OCI-LY3 (cell line): ENCODE data around the gene PPP3CA.
"Not testable (repeated sequence)": the region's sequence is repeated elsewhere in the genome, so short reads cannot be mapped to it uniquely, and the experiment has no call there.

Source experiments
- H2AFZ ChIP-seq: fragments of 200-600, 300-600 bp; shearing (Covaris generic); 2 replicates; pipeline ENCODE4 v1.6.0; 2014; ENCODE audit warnings: antibody characterized with exemption, low read depth, low read length
- H3K27ac ChIP-seq: fragments of 200-600, 300-600 bp; sonication (generic); 2 replicates; pipeline ENCODE4 v1.5.1; 2014; ENCODE audit warnings: mild to moderate bottlenecking, low read length, moderate library complexity, mixed read lengths
- H3K27me3 ChIP-seq: fragments of 200-600, 300-600 bp; sonication (generic); 2 replicates; pipeline ENCODE4 v1.6.1; 2014; ENCODE audit warnings: low read depth, low read length, mixed read lengths
- H3K36me3 ChIP-seq: fragments of 200-600, 300-600 bp; sonication (generic); replicated peaks from 2 replicates; pipeline ENCODE3; 2014; ENCODE audit warnings: low read depth, low read length, mixed read lengths
- H3K4me1 ChIP-seq: fragments of 300-600, 200-600 bp; sonication (generic); 2 replicates; pipeline ENCODE4 v1.6.1; 2014; ENCODE audit warnings: low read length, mixed read lengths
- H3K4me2 ChIP-seq: fragments of 200-600, 300-600 bp; sonication (generic); 2 replicates; pipeline ENCODE4 v1.6.1; 2014; ENCODE audit warnings: low read length, mixed read lengths
- H3K4me3 ChIP-seq: fragments of 300-600, 200-600 bp; sonication (generic); 2 replicates; pipeline ENCODE4 v1.5.1; 2014; ENCODE audit warnings: antibody characterized with exemption, mild to moderate bottlenecking, low read length, moderate library complexity
- H3K79me2 ChIP-seq: fragments of 300-600, 200-600 bp; shearing (Covaris generic); 2 replicates; pipeline ENCODE4 v1.6.1; 2014; ENCODE audit warnings: mild to moderate bottlenecking, low read length, mixed read lengths
- H3K9ac ChIP-seq: fragments of 300-600, 200-600 bp; shearing (Covaris generic); 2 replicates; pipeline ENCODE4 v1.6.0; 2014; ENCODE audit warnings: mild to moderate bottlenecking, low read length, moderate library complexity
- H3K9me3 ChIP-seq: fragments of 200-600, 300-600 bp; shearing (Covaris generic); 2 replicates; pipeline ENCODE4 v1.6.1; 2014; ENCODE audit warnings: low read length, mixed read lengths; ENCODE audit not compliant: insufficient read depth
- H4K20me1 ChIP-seq: fragments of 200-600, 300-600 bp; sonication (generic); 2 replicates; pipeline ENCODE4 v1.6.1; 2016; ENCODE audit warnings: low read length, mixed read lengths; ENCODE audit not compliant: insufficient read depth
- CTCF ChIP-seq: fragments of 200-600, 300-600 bp; sonication (generic); IDR thresholded peaks from 2 replicates; pipeline ENCODE4 v1.5.1; 2014; ENCODE audit warnings: antibody characterized with exemption, low read length, low read depth
- EZH2phosphoT487 ChIP-seq: fragments of 200-600 bp; shearing (Covaris generic); IDR thresholded peaks from 2 replicates; pipeline ENCODE4 v1.6.1; 2018; ENCODE audit warnings: antibody characterized with exemption, mixed run types, low read depth

Gene PPP3CA

DNA sequence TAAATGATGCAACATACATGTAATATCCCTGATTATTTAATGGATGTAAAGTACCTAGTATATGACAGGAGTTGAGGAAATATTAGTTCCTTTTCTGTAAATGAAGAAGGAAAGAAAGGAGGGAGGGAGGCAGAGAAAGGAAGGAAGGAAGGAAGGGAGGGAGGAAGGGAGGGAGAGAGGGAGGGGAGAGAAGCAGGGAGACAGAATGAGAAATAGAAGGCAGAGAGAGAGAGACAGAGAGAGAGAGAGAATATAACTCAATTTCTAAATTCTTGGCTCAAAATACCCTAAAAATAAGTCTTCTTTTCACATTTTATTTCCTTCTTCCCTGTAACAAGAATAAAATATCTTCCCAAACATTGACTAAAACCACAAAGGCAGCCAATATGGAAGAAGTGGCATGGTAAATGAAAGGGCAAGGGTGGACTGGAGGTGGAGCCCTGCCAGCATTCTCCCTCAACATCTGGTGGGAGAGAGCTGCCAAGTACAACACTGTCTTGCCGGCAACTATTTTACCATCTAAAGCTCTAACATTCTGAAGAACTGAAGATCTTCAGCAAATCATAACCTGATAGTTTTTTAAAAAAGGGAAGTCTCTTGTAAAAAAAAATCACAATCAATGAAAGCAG, 245.1 kb downstream of the PPP3CA start:
- Histone ChIP-seq H3K36me3 (no peaks in the 10 kb centered on the region), H3K4me1 (peaks cover 28% of the 10 kb centered on the region), H3K9me3 (no peaks in the 10 kb centered on the region), H3K79me2 (no peaks in the 10 kb centered on the region), H3K27ac (no peak overlapping the region), H3K9ac (no peak overlapping the region), H4K20me1 (peaks cover 11% of the 10 kb centered on the region), H2AFZ (no peak overlapping the region), H3K4me3 (no peak overlapping the region), H3K27me3 (no peaks in the 10 kb centered on the region), H3K4me2 (no peak overlapping the region)
- TF ChIP-seq CTCF (no peak), EZH2phosphoT487 (no peak)

- Histone ChIP-seq H3K27ac (no peak overlapping the region), H3K4me2 (no peak overlapping the region), H3K9ac (no peak overlapping the region), H3K9me3 (no peaks in the 10 kb centered on the region), H2AFZ (no peak overlapping the region), H4K20me1 (peaks cover 11% of the 10 kb centered on the region), H3K27me3 (no peaks in the 10 kb centered on the region), H3K79me2 (no peaks in the 10 kb centered on the region), H3K4me3 (no peak overlapping the region), H3K4me1 (peaks cover 28% of the 10 kb centered on the region), H3K36me3 (no peaks in the 10 kb centered on the region)
- TF ChIP-seq EZH2phosphoT487 (no peak), CTCF (no peak)
Measured at GRCh38 chr4:101101072-101101471, 246.3 kb downstream of the PPP3CA start.

DNA sequence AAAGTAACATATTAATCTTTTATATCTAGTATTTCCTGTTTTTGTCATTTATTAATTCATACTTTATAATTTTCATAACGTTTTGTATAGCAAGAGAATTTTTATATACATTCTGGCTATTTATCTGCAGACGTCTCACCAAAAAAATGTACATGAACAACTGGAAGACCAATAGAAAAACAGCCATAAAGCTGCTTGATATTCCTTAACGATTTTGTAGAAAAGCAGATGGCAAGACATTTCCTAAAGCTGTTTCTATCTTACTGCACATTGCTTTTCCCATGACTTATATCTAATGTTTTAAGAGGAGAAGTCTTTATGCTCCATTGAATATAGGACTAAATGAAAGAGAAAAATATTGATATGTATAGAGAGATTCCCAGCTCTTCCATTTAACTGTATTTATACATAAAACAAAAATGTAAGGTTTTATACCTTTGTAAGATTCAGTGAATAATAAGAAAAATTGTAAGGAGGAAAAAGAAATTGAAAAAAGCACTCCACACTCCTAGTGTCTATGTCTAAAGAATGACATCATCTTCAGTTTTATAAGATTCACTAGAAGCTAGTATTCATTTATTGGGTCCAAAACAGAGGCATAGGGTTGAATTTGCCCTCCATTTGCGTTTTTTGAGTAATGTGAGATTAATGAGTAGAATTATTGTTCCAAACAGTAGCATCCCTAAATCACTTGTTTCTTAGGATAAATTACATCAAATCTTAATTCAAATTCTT, 248.5 kb downstream of the PPP3CA start:
- Histone ChIP-seq H3K9me3 (no peaks in the 10 kb centered on the region), H3K4me3 (no peak overlapping the region), H3K4me2 (no peak overlapping the region), H2AFZ (no peak overlapping the region), H4K20me1 (peaks cover 9% of the 10 kb centered on the region), H3K79me2 (no peaks in the 10 kb centered on the region), H3K9ac (no peak overlapping the region), H3K4me1 (peaks cover 15% of the 10 kb centered on the region), H3K27me3 (no peaks in the 10 kb centered on the region), H3K27ac (no peak overlapping the region), H3K36me3 (no peaks in the 10 kb centered on the region)
- TF ChIP-seq CTCF (no peak), EZH2phosphoT487 (no peak)

DNA sequence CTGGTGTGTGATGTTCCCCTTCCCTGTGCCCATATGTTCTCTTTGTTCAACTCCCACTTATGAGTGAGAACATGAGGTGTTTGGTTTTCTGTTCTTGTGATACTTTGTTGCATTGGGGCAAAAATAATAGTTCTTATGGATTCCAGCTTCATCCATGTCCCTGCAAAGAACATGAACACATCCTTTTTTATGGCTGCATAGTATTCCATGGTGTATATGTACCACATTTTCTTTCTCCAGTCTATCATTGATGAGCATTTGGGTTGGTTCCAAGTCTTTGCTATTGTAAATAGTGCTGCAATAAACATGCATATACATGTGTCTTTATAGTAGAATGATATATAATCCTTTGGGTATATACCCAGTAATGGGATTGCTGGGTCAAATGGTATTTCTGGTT, 254.7 kb downstream of the PPP3CA start:
- not testable (repeated sequence) for H3K4me1 ChIP-seq, H3K4me2 ChIP-seq, H3K4me3 ChIP-seq, H3K9ac ChIP-seq, H3K9me3 ChIP-seq, H2AFZ ChIP-seq, H3K79me2 ChIP-seq, H3K27ac ChIP-seq, H4K20me1 ChIP-seq, H3K36me3 ChIP-seq, H3K27me3 ChIP-seq
